Spleen (tissue), 11 donors: Measurements from ENCODE around the gene RABEPK. TPM values are rescaled to one million over a fixed set of nuclear protein-coding genes. Genes with fewer than 3 reads are reported as not detected.

Experiments
- DNase-seq: peaks from one replicate; pipeline ENCODE4 v3.0.0-alpha.2; 2020
- H3K27ac ChIP-seq, 8 donors: fragments of 200-600 bp; sonication (generic) in 7 of 8; 1 replicate in 4 of 8; 2 replicates in 4 of 8; pipeline versions ENCODE4 v1.5.0 to v1.8.0; 2016 to 2021; ENCODE audit warnings: inconsistent platforms in 4 of 8, mild to moderate bottlenecking in 4 of 8, moderate library complexity in 1 of 8
- H3K27me3 ChIP-seq, 7 donors: fragments of 200-600 bp; sonication (generic) in 6 of 7; replicated peaks in 1 of 7; 1 replicate in 4 of 7; 2 replicates in 3 of 7; pipeline versions ENCODE4 v1.5.0 to v1.8.0; 2016 to 2021; ENCODE audit warnings: inconsistent platforms in 3 of 7, mild to moderate bottlenecking in 1 of 7
- H3K36me3 ChIP-seq, 6 donors: fragments of 200-600 bp; sonication (generic) in 5 of 6; 1 replicate in 4 of 6; 2 replicates in 2 of 6; pipeline versions ENCODE4 v1.5.0 to v1.8.0; 2016 to 2021; ENCODE audit warnings: inconsistent platforms in 2 of 6
- H3K4me1 ChIP-seq, 6 donors: fragments of 200-600 bp; sonication (generic) in 5 of 6; 1 replicate in 3 of 6; 2 replicates in 3 of 6; pipeline versions ENCODE4 v1.5.0 to v1.8.0; 2016 to 2021; ENCODE audit warnings: inconsistent platforms in 3 of 6
- H3K4me3 ChIP-seq, 8 donors: fragments of 200-600 bp; sonication (generic) in 7 of 8; 1 replicate in 4 of 8; 2 replicates in 4 of 8; pipeline versions ENCODE4 v1.5.0 to v1.8.0; 2016 to 2021; ENCODE audit warnings: inconsistent platforms in 4 of 8, mild to moderate bottlenecking in 4 of 8, moderate library complexity in 2 of 8
- H3K9me3 ChIP-seq, 8 donors: fragments of 200-600 bp; sonication (generic) in 7 of 8; 1 replicate in 4 of 8; 2 replicates in 4 of 8; pipeline versions ENCODE4 v1.5.0 to v1.8.0; 2016 to 2021; ENCODE audit warnings: inconsistent platforms in 4 of 8
- CTCF ChIP-seq, 11 experiments: fragments of 200-600 bp in 7 of 11; fragments of 450-650 bp in 4 of 11; sonication (generic) in 4 of 11; IDR thresholded peaks in 8 of 11; conservative IDR thresholded peaks in 3 of 11; 1 replicate in 7 of 11; 2 replicates in 4 of 11; pipeline versions ENCODE4 v1.4.0 to v1.8.0; 2016 to 2021; ENCODE audit warnings: antibody characterized with exemption in 11 of 11, inconsistent platforms in 4 of 11, mild to moderate bottlenecking in 1 of 11
- POLR2A ChIP-seq, 3 donors: fragments of 450-650 bp; IDR thresholded peaks; one replicate each; pipeline ENCODE4 v1.5.1; 2017; ENCODE audit warnings: antibody characterized with exemption in 3 of 3, mild to moderate bottlenecking in 1 of 3
- POLR2AphosphoS5 ChIP-seq, 3 donors: sonication (generic); formaldehyde crosslinking; IDR thresholded peaks; one replicate each; pipeline ENCODE4 v1.5.1; 2017; ENCODE audit warnings: antibody characterized with exemption in 3 of 3
- WGBS, 5 donors: extraction: QIAGEN DNeasy Blood & Tissue Kit in 3 of 5; methylation state at CpG; one replicate each; pipeline versions ENCODE4 v1.1.5 to v1.1.7; 2013 to 2018; 5-methylcytosine and 5-hydroxymethylcytosine counted together
- intact Hi-C: fragments of 100-400 bp; cut with DNase I; formaldehyde crosslinking; loops from one replicate; pipeline ENCODE4 v1.15.0; 2023; ENCODE audit warnings: low total_unique reads
- polyA plus RNA-seq, 3 donors: library from polyadenylated mRNA; stranded (reverse); fragments of 200-250 nt; gene quantifications; one replicate each; pipeline ENCODE4 v1.2.1, GENCODE V29; 2013
- total RNA-seq, 7 donors: library from RNA; depleted of rRNA in 3 of 7; stranded (reverse); fragments of >200 nt in 3 of 7; fragmentation: NEBNext Ultra II Directional in 4 of 7; extraction: Animal tissue kit (Norgen Biotek cat#: 25700) in 4 of 7; gene quantifications; one replicate each; pipeline versions ENCODE4 v1.1.0 to v1.2.1, GENCODE V29; 2016 to 2021
- donor health status: healthy with polysubstance abuse.
- donor health status: DM: no; HTN: no; CAD: no; lungs with moderate emphysema.
- donor health status: DM: no; HTN: no; CAD: no.
- donor health status: Bipolar disorder and iron deficiency.
- donor health status: healthy.
- donor health status: DM: no; HTN: no; CAD: no.
- donor health status: DM: yes; HTN: yes; CAD: no.

The RABEPK gene
- total and polyA plus RNA-seq, 10 donors = 6.2 to 17.1 (median 11.9) TPM

GRCh38 chr9:125271081-125271480, 70.7 kb downstream of the RABEPK start:
- no peaks in the 10 kb centered on the region for H3K27me3 ChIP-seq
- peaks cover 0 to 78% (median 22%) of the 10 kb centered on the region in 6 donors for H3K4me1 ChIP-seq
- no peak overlapping the region for H3K4me3 ChIP-seq
- WGBS, 5 donors = 81 to 91% (median 87%) methylated on average over 5 of the region's 5 CpGs
- no peaks in the 10 kb centered on the region for H3K9me3 ChIP-seq
- DNase-seq = no peak
- peaks cover 0 to 73% (median 11%) of the 10 kb centered on the region in 6 donors for H3K36me3 ChIP-seq
- H3K27ac ChIP-seq = no peak overlapping the region
- intact Hi-C loops = no loop called here
- no peak for TF ChIP-seq CTCF (IDR thresholded peaks at IDR 0.05 in 8 of 11, conservative IDR thresholded peaks at IDR 0.05 in 3 of 11)
- no peak for TF ChIP-seq POLR2A (IDR thresholded peaks at IDR 0.05)
- TF ChIP-seq POLR2AphosphoS5 (IDR thresholded peaks at IDR 0.05) = no peak

GRCh38 chr9:125272697-125273096, 72.4 kb downstream of the RABEPK start:
- no peaks in the 10 kb centered on the region for H3K27me3 ChIP-seq
- peak overlapping the region in 3 of 8 donors; percentile 18 to 46 (median 21) for H3K27ac ChIP-seq
- peaks cover 0 to 80% (median 22%) of the 10 kb centered on the region in 6 donors for H3K4me1 ChIP-seq
- H3K36me3 ChIP-seq = peaks cover 0 to 68% (median 0%) of the 10 kb centered on the region in 6 donors
- intact Hi-C loops = no loop called here
- no peak for DNase-seq
- H3K4me3 ChIP-seq = no peak overlapping the region
- H3K9me3 ChIP-seq = no peaks in the 10 kb centered on the region
- TF ChIP-seq CTCF (IDR thresholded peaks at IDR 0.05 in 8 of 11, conservative IDR thresholded peaks at IDR 0.05 in 3 of 11) (no peak), POLR2AphosphoS5 (IDR thresholded peaks at IDR 0.05) (no peak), POLR2A (IDR thresholded peaks at IDR 0.05) (no peak)
- 50 to 77% (median 66%) methylated on average over 3 of the region's 3 CpGs for WGBS, 5 donors

- H3K27ac ChIP-seq = no peak overlapping the region
- no peaks in the 10 kb centered on the region for H3K27me3 ChIP-seq
- peaks cover 0 to 49% (median 12%) of the 10 kb centered on the region in 6 donors for H3K4me1 ChIP-seq
- DNase-seq = no peak
- peaks cover 0 to 54% (median 0%) of the 10 kb centered on the region in 6 donors for H3K36me3 ChIP-seq
- TF ChIP-seq POLR2A (IDR thresholded peaks at IDR 0.05) (no peak), POLR2AphosphoS5 (IDR thresholded peaks at IDR 0.05) (no peak), CTCF (IDR thresholded peaks at IDR 0.05 in 8 of 11, conservative IDR thresholded peaks at IDR 0.05 in 3 of 11) (no peak)
- H3K4me3 ChIP-seq = no peak overlapping the region
- no peaks in the 10 kb centered on the region for H3K9me3 ChIP-seq
- WGBS, 5 donors = 92 to 98% (median 96%) methylated on average over 4 of the region's 4 CpGs
- intact Hi-C loops = no loop called here
These were observed 76.4 kb downstream of the RABEPK start for GRCh38 chr9:125276771-125277170.

GRCh38 chr9:125277411-125277810, 77.1 kb downstream of the RABEPK start:
- Histone ChIP-seq H3K36me3 (peaks cover 0 to 51% (median 0%) of the 10 kb centered on the region in 6 donors), H3K9me3 (no peaks in the 10 kb centered on the region), H3K27me3 (no peaks in the 10 kb centered on the region), H3K27ac (no peak overlapping the region), H3K4me1 (peaks cover 0 to 45% (median 7%) of the 10 kb centered on the region in 6 donors), H3K4me3 (no peak overlapping the region)
- DNase-seq = no peak
- intact Hi-C loops = no loop called here
- TF ChIP-seq CTCF (IDR thresholded peaks at IDR 0.05 in 8 of 11, conservative IDR thresholded peaks at IDR 0.05 in 3 of 11) = no peak
- TF ChIP-seq POLR2AphosphoS5 (IDR thresholded peaks at IDR 0.05) = no peak
- no peak for TF ChIP-seq POLR2A (IDR thresholded peaks at IDR 0.05)
